ENCODE results near the gene PCGF2. TPM values are rescaled to one million over a fixed set of nuclear protein-coding genes. Genes with fewer than 3 reads are reported as not detected.
A peak's percentile ranks its signal among the peaks of the same experiment; 100 is the strongest.

Gene PCGF2
- total and polyA plus RNA-seq, 9 of the 15 experiments (the other 6 are each of a cell fraction or from before 2014, with no cell fraction given): 1.3 to 33.4 (median 7.0) TPM

DNA sequence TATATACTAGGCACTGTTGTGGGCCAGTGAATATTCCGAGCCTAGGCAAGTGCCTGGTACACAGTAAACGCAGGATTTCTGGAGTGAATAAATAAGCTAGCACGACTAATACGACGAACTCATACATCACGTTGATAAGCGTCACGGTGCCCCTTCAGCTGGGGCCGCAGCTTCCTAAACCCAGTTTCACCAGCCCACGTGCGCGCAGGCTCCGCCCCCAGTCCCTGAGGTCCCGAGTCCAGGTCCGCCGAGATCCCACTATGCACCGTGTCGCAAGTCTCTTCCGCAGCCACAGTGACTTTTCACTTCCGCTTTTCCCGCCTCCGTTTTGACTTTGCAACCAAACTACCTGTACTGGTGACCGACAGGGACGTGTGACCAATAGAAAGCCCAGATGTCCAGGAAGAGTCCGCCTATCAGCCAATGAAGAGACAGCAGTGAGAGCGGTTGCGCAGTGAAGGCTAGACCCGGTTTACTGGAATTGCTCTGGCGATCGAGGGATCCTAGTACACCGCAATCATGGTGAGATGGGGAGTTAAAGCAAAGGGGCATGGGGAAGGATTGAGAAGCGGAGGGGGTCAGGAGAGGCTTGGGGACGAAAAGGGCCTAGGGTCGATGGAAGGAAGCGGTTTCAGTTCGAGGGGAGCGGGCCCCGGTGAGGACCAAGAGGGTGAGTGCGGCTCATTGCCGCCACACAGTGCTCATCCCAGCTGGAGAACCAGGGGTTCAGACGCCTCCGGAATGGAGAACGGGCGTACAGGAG lies 4.4 kb upstream of the PCGF2 start, which contains the start of gene PSMB3 (continued):
- TF ChIP-seq, protein P1, sequence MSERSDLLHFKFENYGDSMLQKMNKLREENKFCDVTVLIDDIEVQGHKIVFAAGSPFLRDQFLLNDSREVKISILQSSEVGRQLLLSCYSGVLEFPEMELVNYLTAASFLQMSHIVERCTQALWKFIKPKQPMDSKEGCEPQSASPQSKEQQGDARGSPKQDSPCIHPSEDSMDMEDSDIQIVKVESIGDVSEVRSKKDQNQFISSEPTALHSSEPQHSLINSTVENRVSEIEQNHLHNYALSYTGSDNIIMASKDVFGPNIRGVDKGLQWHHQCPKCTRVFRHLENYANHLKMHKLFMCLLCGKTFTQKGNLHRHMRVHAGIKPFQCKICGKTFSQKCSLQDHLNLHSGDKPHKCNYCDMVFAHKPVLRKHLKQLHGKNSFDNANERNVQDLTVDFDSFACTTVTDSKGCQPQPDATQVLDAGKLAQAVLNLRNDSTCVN (CRISPR knock-in tag; IDR thresholded peaks at IDR 0.05): peak; percentile 95
- TF ChIP-seq RBBP5 (IDR thresholded peaks at IDR 0.05; ENCODE audit: borderline replicate concordance, insufficient read depth, low read length, poor library complexity, severe bottlenecking) (peak; percentile 61), ZNF12 (CRISPR knock-in tag; IDR thresholded peaks at IDR 0.05) (no peak), PML (IDR thresholded peaks at IDR 0.05; ENCODE audit: low read length) (peak; percentile 51; the same call in 1 of the 2 replicates), SREBF2 (CRISPR knock-in tag; IDR thresholded peaks at IDR 0.05) (0 out of 2 replicates have a peak, but pooled peaks have one; percentile 44), ZNF133 (CRISPR knock-in tag; IDR thresholded peaks at IDR 0.05) (0 out of 2 replicates have a peak, but pooled peaks have one; percentile 19), FOXM1 (IDR thresholded peaks at IDR 0.05; ENCODE audit: low read depth) (0 out of 2 replicates have a peak, but pooled peaks have one; percentile 11), FOXM1 (CRISPR knock-in tag; IDR thresholded peaks at IDR 0.05; ENCODE audit: low read depth) (no peak), RBFOX2 (IDR thresholded peaks at IDR 0.05; ENCODE audit: low read depth, low read length) (peak; percentile 75), DDX20 (tag; IDR thresholded peaks at IDR 0.05; ENCODE audit: low read depth) (no peak), ETS2 (tag; IDR thresholded peaks at IDR 0.05; ENCODE audit: borderline replicate concordance, poor library complexity, severe bottlenecking) (no peak), MAFK (IDR thresholded peaks at IDR 0.05; ENCODE audit: low read length) (peak; percentile 39; the same call in 1 of the 2 replicates), HEY1 (CRISPR knock-in tag; IDR thresholded peaks at IDR 0.05; ENCODE audit: borderline replicate concordance) (no peak), TRIM28 (IDR thresholded peaks at IDR 0.05) (no peak), ZNF212 (CRISPR knock-in tag; IDR thresholded peaks at IDR 0.05) (0 out of 2 replicates have a peak, but pooled peaks have one; percentile 48), NCOA1 (IDR thresholded peaks at IDR 0.05; ENCODE audit: low read depth) (0 out of 2 replicates have a peak, but pooled peaks have one; percentile 20), ZBTB1 (CRISPR knock-in tag; IDR thresholded peaks at IDR 0.05; ENCODE audit: borderline replicate concordance, low read depth) (no peak)
- TF ChIP-seq, protein P2, sequence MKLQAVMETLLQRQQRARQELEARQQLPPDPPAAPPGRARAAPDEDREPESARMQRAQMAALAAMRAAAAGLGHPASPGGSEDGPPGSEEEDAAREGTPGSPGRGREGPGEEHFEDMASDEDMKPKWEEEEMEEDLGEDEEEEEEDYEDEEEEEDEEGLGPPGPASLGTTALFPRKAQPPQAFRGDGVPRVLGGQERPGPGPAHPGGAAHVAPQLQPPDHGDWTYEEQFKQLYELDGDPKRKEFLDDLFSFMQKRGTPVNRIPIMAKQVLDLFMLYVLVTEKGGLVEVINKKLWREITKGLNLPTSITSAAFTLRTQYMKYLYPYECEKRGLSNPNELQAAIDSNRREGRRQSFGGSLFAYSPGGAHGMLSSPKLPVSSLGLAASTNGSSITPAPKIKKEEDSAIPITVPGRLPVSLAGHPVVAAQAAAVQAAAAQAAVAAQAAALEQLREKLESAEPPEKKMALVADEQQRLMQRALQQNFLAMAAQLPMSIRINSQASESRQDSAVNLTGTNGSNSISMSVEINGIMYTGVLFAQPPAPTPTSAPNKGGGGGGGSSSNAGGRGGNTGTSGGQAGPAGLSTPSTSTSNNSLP (IDR thresholded peaks at IDR 0.05; ENCODE audit: borderline replicate concordance, low read depth, low read length): no peak
- TF ChIP-seq, protein P3, sequence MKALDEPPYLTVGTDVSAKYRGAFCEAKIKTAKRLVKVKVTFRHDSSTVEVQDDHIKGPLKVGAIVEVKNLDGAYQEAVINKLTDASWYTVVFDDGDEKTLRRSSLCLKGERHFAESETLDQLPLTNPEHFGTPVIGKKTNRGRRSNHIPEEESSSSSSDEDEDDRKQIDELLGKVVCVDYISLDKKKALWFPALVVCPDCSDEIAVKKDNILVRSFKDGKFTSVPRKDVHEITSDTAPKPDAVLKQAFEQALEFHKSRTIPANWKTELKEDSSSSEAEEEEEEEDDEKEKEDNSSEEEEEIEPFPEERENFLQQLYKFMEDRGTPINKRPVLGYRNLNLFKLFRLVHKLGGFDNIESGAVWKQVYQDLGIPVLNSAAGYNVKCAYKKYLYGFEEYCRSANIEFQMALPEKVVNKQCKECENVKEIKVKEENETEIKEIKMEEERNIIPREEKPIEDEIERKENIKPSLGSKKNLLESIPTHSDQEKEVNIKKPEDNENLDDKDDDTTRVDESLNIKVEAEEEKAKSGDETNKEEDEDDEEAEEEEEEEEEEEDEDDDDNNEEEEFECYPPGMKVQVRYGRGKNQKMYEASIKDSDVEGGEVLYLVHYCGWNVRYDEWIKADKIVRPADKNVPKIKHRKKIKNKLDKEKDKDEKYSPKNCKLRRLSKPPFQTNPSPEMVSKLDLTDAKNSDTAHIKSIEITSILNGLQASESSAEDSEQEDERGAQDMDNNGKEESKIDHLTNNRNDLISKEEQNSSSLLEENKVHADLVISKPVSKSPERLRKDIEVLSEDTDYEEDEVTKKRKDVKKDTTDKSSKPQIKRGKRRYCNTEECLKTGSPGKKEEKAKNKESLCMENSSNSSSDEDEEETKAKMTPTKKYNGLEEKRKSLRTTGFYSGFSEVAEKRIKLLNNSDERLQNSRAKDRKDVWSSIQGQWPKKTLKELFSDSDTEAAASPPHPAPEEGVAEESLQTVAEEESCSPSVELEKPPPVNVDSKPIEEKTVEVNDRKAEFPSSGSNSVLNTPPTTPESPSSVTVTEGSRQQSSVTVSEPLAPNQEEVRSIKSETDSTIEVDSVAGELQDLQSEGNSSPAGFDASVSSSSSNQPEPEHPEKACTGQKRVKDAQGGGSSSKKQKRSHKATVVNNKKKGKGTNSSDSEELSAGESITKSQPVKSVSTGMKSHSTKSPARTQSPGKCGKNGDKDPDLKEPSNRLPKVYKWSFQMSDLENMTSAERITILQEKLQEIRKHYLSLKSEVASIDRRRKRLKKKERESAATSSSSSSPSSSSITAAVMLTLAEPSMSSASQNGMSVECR (CRISPR knock-in tag; IDR thresholded peaks at IDR 0.05): peak; percentile 12; the same call in 1 of the 2 replicates

Measured in K562 (cell line).